Spinal cord (tissue), 10 donors: Measurements from ENCODE around the gene GUCY1A2. TPM values are rescaled to one million over a fixed set of nuclear protein-coding genes. Genes with fewer than 3 reads are reported as not detected.
A peak's percentile ranks its signal among the peaks of the same experiment; 100 is the strongest.
"Not testable (repeated sequence)": the region's sequence is repeated elsewhere in the genome, so short reads cannot be mapped to it uniquely, and the experiment has no call there.

Experiments
- DNase-seq, 6 donors: peaks; one replicate each; pipeline versions ENCODE4 v3.0.0 to v3.0.0-alpha.2; 2013 to 2015; ENCODE audit warnings: low spot score in 6 of 6, low read depth in 4 of 6
- H3K27ac ChIP-seq: one replicate; pipeline ENCODE4 v1.5.1; 2013; ENCODE audit warnings: low read depth, low read length, control low read depth
- H3K27me3 ChIP-seq: one replicate; pipeline ENCODE4 v1.6.1; 2013; ENCODE audit warnings: low read length; ENCODE audit not compliant: control insufficient read depth, insufficient read depth
- H3K36me3 ChIP-seq: one replicate; pipeline ENCODE4 v1.6.1; 2013; ENCODE audit warnings: low read length; ENCODE audit not compliant: control insufficient read depth, insufficient read depth
- H3K4me1 ChIP-seq: one replicate; pipeline ENCODE4 v1.6.1; 2013; ENCODE audit warnings: low read length; ENCODE audit not compliant: control insufficient read depth, insufficient read depth
- H3K4me3 ChIP-seq: one replicate; pipeline ENCODE4 v1.5.1; 2013; ENCODE audit warnings: low read depth, low read length, control low read depth
- H3K9me3 ChIP-seq: one replicate; pipeline ENCODE4 v1.6.1; 2013; ENCODE audit warnings: low read length; ENCODE audit not compliant: control insufficient read depth, insufficient read depth
- WGBS: methylation state at CpG from one replicate; pipeline ENCODE4 v1.1.5; 2013; ENCODE audit warnings: missing lambda C conversion rate; ENCODE audit not compliant: insufficient coverage; 5-methylcytosine and 5-hydroxymethylcytosine counted together
- polyA plus RNA-seq, 2 donors: library from polyadenylated mRNA; unstranded; fragments of 120-200 nt; gene quantifications; one replicate each; pipeline ENCODE4 v1.2.1, GENCODE V29; 2013; ENCODE audit not compliant: insufficient read length in 2 of 2
- total RNA-seq, 2 donors: library from RNA; depleted of rRNA in 1 of 2; stranded (reverse); fragments of 120-200 nt in 1 of 2; fragments of >200 nt in 1 of 2; gene quantifications; one replicate each; pipeline versions ENCODE4 v1.2.3 to v1.2.4, GENCODE V29; 2013 to 2014
- donor health status: healthy.

GUCY1A2 gene
- total and polyA plus RNA-seq, 4 donors: 10.8 to 79.5 (median 25.7) TPM

- Histone ChIP-seq H3K4me1 (no peaks in the 10 kb centered on the region), H3K27me3 (no peaks in the 10 kb centered on the region), H3K27ac (no peak overlapping the region), H3K4me3 (no peak overlapping the region), H3K36me3 (no peaks in the 10 kb centered on the region), H3K9me3 (no peaks in the 10 kb centered on the region)
- DNase-seq: no peak
These were observed 224.2 kb downstream of the GUCY1A2 start for GRCh38 chr11:106794058-106794457.

- Histone ChIP-seq H3K4me1 (no peaks in the 10 kb centered on the region), H3K27ac (no peak overlapping the region), H3K9me3 (no peaks in the 10 kb centered on the region), H3K4me3 (no peak overlapping the region), H3K36me3 (no peaks in the 10 kb centered on the region), H3K27me3 (no peaks in the 10 kb centered on the region)
- DNase-seq: no peak
- WGBS: 92% methylated on average over 3 of the region's 3 CpGs
These were observed 228.9 kb downstream of the GUCY1A2 start for GRCh38 chr11:106789406-106789805.

- DNase-seq: no peak
- no peaks in the 10 kb centered on the region for H3K4me1 ChIP-seq
- no peaks in the 10 kb centered on the region for H3K36me3 ChIP-seq
- no peak overlapping the region for H3K27ac ChIP-seq
- no CpG with 5 or more reads among the region's 1 CpG for WGBS
- H3K4me3 ChIP-seq: no peak overlapping the region
- H3K9me3 ChIP-seq: no peaks in the 10 kb centered on the region
- H3K27me3 ChIP-seq: no peaks in the 10 kb centered on the region
These were observed 230.8 kb downstream of the GUCY1A2 start for GRCh38 chr11:106787454-106787853.

GRCh38 chr11:106785913-106786650 is 232.2 kb downstream of the GUCY1A2 start:
- Histone ChIP-seq H3K4me1 (no peaks in the 10 kb centered on the region), H3K27ac (no peak overlapping the region), H3K36me3 (no peaks in the 10 kb centered on the region), H3K9me3 (no peaks in the 10 kb centered on the region), H3K4me3 (no peak overlapping the region), H3K27me3 (no peaks in the 10 kb centered on the region)
- peak in 3 of 6 donors; percentile 13 to 73 (median 36) for DNase-seq
- WGBS: 35% methylated on average over 2 of the region's 3 CpGs

- not testable (repeated sequence) for H3K4me3 ChIP-seq, H3K27me3 ChIP-seq, H3K9me3 ChIP-seq, H3K27ac ChIP-seq, H3K4me1 ChIP-seq, DNase-seq, H3K36me3 ChIP-seq
- WGBS: no CpG with 5 or more reads among the region's 8 CpGs
These were observed 241.0 kb downstream of the GUCY1A2 start for GRCh38 chr11:106777302-106777701.

GRCh38 chr11:106770489-106771085 is 247.7 kb downstream of the GUCY1A2 start:
- peak in 2 of 6 donors; percentile 29 to 34 for DNase-seq
- H3K36me3 ChIP-seq: no peaks in the 10 kb centered on the region

GRCh38 chr11:106765469-106766258 is 252.6 kb downstream of the GUCY1A2 start:
- 67% methylated on average over 1 of the region's 2 CpGs for WGBS
- H3K4me1 ChIP-seq: no peaks in the 10 kb centered on the region
- no peaks in the 10 kb centered on the region for H3K9me3 ChIP-seq
- no peak for DNase-seq
- no peak overlapping the region for H3K27ac ChIP-seq
- H3K36me3 ChIP-seq: no peaks in the 10 kb centered on the region
- H3K27me3 ChIP-seq: no peaks in the 10 kb centered on the region
- no peak overlapping the region for H3K4me3 ChIP-seq

More at GRCh38 chr11:106770489-106771085, 247.7 kb downstream of the GUCY1A2 start:
- H3K27ac ChIP-seq: no peak overlapping the region
- H3K4me1 ChIP-seq: no peaks in the 10 kb centered on the region
- no peaks in the 10 kb centered on the region for H3K27me3 ChIP-seq
- no peak overlapping the region for H3K4me3 ChIP-seq
- H3K9me3 ChIP-seq: no peaks in the 10 kb centered on the region

GRCh38 chr11:106763501-106763900 is 254.8 kb downstream of the GUCY1A2 start:
- Histone ChIP-seq H3K4me3 (no peak overlapping the region), H3K9me3 (no peaks in the 10 kb centered on the region), H3K36me3 (no peaks in the 10 kb centered on the region), H3K27ac (no peak overlapping the region), H3K4me1 (no peaks in the 10 kb centered on the region), H3K27me3 (no peaks in the 10 kb centered on the region)
- DNase-seq: peak in 2 of 6 donors; percentile 36 to 40
- WGBS: no CpG with 5 or more reads among the region's 3 CpGs

GRCh38 chr11:106761745-106762144 is 256.5 kb downstream of the GUCY1A2 start:
- Histone ChIP-seq H3K4me1 (no peaks in the 10 kb centered on the region), H3K27me3 (no peaks in the 10 kb centered on the region), H3K9me3 (no peaks in the 10 kb centered on the region), H3K27ac (no peak overlapping the region), H3K36me3 (no peaks in the 10 kb centered on the region), H3K4me3 (no peak overlapping the region)
- DNase-seq: peak in 1 of 6 donors; percentile 37
- no CpG with 5 or more reads among the region's 1 CpG for WGBS
